ENCODE results near the gene SSNA1. TPM values are rescaled to one million over a fixed set of nuclear protein-coding genes. Genes with fewer than 3 reads are reported as not detected.
A peak's percentile ranks its signal among the peaks of the same experiment; 100 is the strongest.

SSNA1 gene
- total and polyA plus RNA-seq, 2 donors (not counting 1 experiment from before 2014, with no cell fraction given), result 53.6 to 129 TPM

DNA sequence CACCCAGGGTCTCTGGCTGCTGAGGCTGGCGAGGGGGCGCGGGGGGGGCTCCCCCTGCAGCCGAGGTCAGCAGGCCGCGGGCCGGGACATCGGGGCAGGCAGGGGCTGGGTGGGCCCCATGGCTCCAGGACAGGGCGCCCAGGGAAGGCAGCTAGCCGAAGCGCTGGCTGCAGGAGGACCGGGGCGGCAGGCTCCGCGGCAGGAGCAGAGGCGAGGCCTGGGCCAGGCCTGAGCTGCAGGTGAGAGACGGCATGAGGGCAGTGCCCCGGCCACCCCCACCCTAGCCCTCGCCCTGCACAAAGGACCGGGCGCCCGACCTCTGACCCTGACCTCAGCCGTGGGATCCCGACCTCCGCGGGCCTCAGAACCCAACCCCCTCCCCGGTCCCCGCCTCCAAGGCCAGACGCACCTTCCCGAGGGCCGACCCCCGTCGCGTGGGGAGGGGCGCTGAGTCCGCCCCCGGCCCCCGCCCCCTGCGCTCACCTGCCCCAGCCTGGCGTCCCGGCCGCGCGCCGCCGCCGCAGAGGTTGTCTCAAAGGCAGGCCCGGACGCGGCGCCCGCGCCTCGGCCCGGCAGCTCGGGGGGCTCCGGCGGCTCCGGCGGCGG, 33.1 kb downstream of the SSNA1 start:
- H3K9me3 Mint-ChIP-seq (ENCODE audit: insufficient read depth), result no peaks in the 10 kb centered on the region
- no peak for TF ChIP-seq EZH2 (IDR thresholded peaks at IDR 0.05; ENCODE audit: borderline replicate concordance, insufficient read depth, low read depth, low read length, poor library complexity, severe bottlenecking)
- H3K27ac ChIP-seq (ENCODE audit: low read length in 2 of 2), result no peak overlapping the region
- no peaks in the 10 kb centered on the region for H3K79me2 ChIP-seq (ENCODE audit: control insufficient read depth, insufficient read depth, low read length)
- intact Hi-C loops (cut with micrococcal nuclease), result loop anchor here (5.0 kb wide), 1 partner anchor 386 kb away; the partner anchor contains the start of gene ARRDC1
- peak overlapping the region; percentile 42 for H3K9ac ChIP-seq (ENCODE audit: low read length)
- H3K4me1 Mint-ChIP-seq, result peaks cover 12% of the 10 kb centered on the region
- H3K27me3 ChIP-seq (replicated peaks in 1 of 4; ENCODE audit: control extremely low read depth in 1 of 4, control insufficient read depth in 3 of 4, insufficient read depth in 4 of 4, low read length in 3 of 4), result peaks cover 0 to 2% (median 0%) of the 10 kb centered on the region in 4 experiments
- ATAC-seq (ENCODE audit: low read depth) (no peak), DNase-seq (peak; percentile 33)
- POLR2A ChIA-PET, result interaction anchor here (2.7 kb wide), 1 partner anchor 16 kb away, joined by 10 read pairs; the partner anchor contains the start of genes NDOR1 and TMEM203
- no peak overlapping the region for H3K27ac Mint-ChIP-seq
- no peaks in the 10 kb centered on the region for H3K27me3 Mint-ChIP-seq
- no peaks in the 10 kb centered on the region for H4K20me1 ChIP-seq (ENCODE audit: control insufficient read depth, insufficient read depth, low read length, poor library complexity, severe bottlenecking)
- peak overlapping the region; percentile 32 for H3K4me3 Mint-ChIP-seq
- peak overlapping the region; percentile 58 for H2AFZ ChIP-seq (ENCODE audit: insufficient read depth, low read depth, low read length, poor library complexity, severe bottlenecking)
- CTCF ChIA-PET, result interaction anchor here (2.1 to 7.0 kb wide), 2 partner anchors 17 to 103 kb away, joined by 9 to 76 read pairs; partner anchors contain the start of gene TUBB4B
- H3K9me3 ChIP-seq (ENCODE audit: control extremely low read depth in 1 of 3, control insufficient read depth in 2 of 3, insufficient read depth in 1 of 3, low read length in 2 of 3), result no peaks in the 10 kb centered on the region
- H3K4me2 ChIP-seq (replicated peaks; ENCODE audit: low read depth, low read length, poor library complexity, severe bottlenecking), result peak overlapping the region; percentile 95
- H3K4me3 ChIP-seq (ENCODE audit: control extremely low read depth in 1 of 5, extremely low read depth in 1 of 5, insufficient read depth in 1 of 5, low read depth in 2 of 5, low read length in 4 of 5), result peak overlapping the region in 3 of 5 experiments; percentile 11 to 21 (median 14)
- WGBS (ENCODE audit: insufficient coverage), result 11% methylated on average over 61 of the region's 61 CpGs
- peaks cover 9 to 25% of the 10 kb centered on the region in 2 donors for H3K4me1 ChIP-seq (ENCODE audit: control insufficient read depth in 2 of 2, insufficient read depth in 2 of 2, low read length in 2 of 2)
- no peaks in the 10 kb centered on the region for H3K36me3 ChIP-seq (replicated peaks in 1 of 2; ENCODE audit: control extremely low read depth in 1 of 2, control insufficient read depth in 1 of 2, extremely low read depth in 1 of 2, insufficient read depth in 2 of 2, low read length in 1 of 2)

DNA sequence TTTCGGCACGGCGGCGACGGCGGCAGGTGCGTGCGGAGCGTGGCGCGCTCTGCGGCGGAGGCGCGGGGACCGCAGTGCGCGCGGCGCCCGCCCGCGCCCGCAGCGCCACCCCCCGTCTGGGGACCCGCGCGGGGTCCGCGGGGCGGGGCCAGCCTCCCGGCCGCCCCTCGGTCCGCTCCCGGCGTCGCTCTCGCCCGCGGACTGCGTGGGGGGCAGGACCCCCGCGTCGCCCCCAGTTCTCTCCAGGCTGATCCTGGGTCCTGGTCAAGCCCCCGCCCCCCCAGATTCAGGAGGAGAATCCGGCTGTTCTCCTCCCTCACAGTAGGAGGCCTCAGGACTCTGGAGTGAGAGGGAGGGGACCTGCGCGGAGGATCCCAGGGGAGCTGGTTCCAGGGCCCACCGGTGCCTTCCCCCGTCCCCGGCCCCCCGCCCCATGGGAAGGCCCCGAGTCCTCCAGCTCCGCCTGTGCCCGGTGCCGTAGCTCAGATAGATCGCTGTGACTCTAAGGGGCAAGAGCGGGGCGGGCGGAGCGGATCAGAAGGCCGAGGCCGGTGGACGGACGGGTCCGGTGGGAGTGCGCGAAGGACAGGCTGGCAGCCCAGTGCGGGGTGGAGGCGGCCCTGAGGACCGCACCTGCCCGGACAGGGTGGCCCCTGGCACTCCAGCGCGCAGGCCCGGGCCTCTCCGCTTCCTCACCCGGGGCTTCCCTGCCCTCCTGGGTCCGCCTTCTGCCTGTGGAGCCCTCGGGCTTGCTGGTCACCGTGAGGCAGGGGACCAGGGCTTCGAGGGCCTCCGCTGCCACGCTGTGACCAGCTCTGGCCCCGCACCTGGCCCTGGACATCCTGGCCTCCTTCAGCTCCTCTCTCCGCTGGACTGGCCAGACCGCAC, 34.0 kb downstream of the SSNA1 start, which contains the start of gene RNF208:
RNF208 (minus strand) TSS at position 51 of the 888 bp plus-strand sequence. CDS start 1,028 bp downstream, outside the sequence.
- Mint-ChIP-seq H3K27me3 (peaks cover under 1% of the 10 kb centered on the region), H3K27ac (peak within 1 kb of the TSS; percentile 82), H3K4me3 (peak within 1 kb of the TSS; percentile 86), H3K9me3 (ENCODE audit: insufficient read depth) (no peaks in the 10 kb centered on the region), H3K4me1 (peaks cover 13% of the 10 kb centered on the region)
- H3K4me2 ChIP-seq (replicated peaks; ENCODE audit: low read depth, low read length, poor library complexity, severe bottlenecking), result peak within 1 kb of the TSS; percentile 95
- intact Hi-C loops (cut with micrococcal nuclease), result loop anchor here (1.0 to 5.0 kb wide), 7 partner anchors 14 to 385 kb away; partner anchors contain the start of genes ARRDC1, NDOR1, TMEM203 and TPRN
- TF ChIP-seq EZH2 (IDR thresholded peaks at IDR 0.05; ENCODE audit: borderline replicate concordance, insufficient read depth, low read depth, low read length, poor library complexity, severe bottlenecking), result no peak
- TF ChIP-seq, protein P1, sequence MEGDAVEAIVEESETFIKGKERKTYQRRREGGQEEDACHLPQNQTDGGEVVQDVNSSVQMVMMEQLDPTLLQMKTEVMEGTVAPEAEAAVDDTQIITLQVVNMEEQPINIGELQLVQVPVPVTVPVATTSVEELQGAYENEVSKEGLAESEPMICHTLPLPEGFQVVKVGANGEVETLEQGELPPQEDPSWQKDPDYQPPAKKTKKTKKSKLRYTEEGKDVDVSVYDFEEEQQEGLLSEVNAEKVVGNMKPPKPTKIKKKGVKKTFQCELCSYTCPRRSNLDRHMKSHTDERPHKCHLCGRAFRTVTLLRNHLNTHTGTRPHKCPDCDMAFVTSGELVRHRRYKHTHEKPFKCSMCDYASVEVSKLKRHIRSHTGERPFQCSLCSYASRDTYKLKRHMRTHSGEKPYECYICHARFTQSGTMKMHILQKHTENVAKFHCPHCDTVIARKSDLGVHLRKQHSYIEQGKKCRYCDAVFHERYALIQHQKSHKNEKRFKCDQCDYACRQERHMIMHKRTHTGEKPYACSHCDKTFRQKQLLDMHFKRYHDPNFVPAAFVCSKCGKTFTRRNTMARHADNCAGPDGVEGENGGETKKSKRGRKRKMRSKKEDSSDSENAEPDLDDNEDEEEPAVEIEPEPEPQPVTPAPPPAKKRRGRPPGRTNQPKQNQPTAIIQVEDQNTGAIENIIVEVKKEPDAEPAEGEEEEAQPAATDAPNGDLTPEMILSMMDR (IDR thresholded peaks at IDR 0.05), result no peak
- H3K27me3 ChIP-seq (replicated peaks in 1 of 4; ENCODE audit: control extremely low read depth in 1 of 4, control insufficient read depth in 3 of 4, insufficient read depth in 4 of 4, low read length in 3 of 4), result peaks cover 0 to 8% (median 0%) of the 10 kb centered on the region in 4 experiments
- ChIA-PET POLR2A (interaction anchor here (0.5 to 3.1 kb wide), 10 partner anchors 8 to 193 kb away, joined by 3 to 15 read pairs (median 8); partner anchors contain the start of genes ANAPC2, NDOR1, SSNA1 and TMEM203), CTCF (interaction anchor here (0.5 to 7.0 kb wide), 11 partner anchors 16 to 193 kb away, joined by 3 to 76 read pairs (median 4); partner anchors contain the start of genes ANAPC2, NDOR1, SSNA1 and TMEM203)
- no peak for ATAC-seq (ENCODE audit: low read depth)
- H3K4me3 ChIP-seq (ENCODE audit: control extremely low read depth in 1 of 5, extremely low read depth in 1 of 5, insufficient read depth in 1 of 5, low read depth in 2 of 5, low read length in 4 of 5), result peak within 1 kb of the TSS; percentile 5 to 73 (median 63)
- no peak for DNase-seq
- H2AFZ ChIP-seq (ENCODE audit: insufficient read depth, low read depth, low read length, poor library complexity, severe bottlenecking), result peak within 1 kb of the TSS; percentile 79
- H3K79me2 ChIP-seq (ENCODE audit: control insufficient read depth, insufficient read depth, low read length), result no peaks in the 10 kb centered on the region
- peaks cover 12 to 29% of the 10 kb centered on the region in 2 donors for H3K4me1 ChIP-seq (ENCODE audit: control insufficient read depth in 2 of 2, insufficient read depth in 2 of 2, low read length in 2 of 2)
- H3K36me3 ChIP-seq (replicated peaks in 1 of 2; ENCODE audit: control extremely low read depth in 1 of 2, control insufficient read depth in 1 of 2, extremely low read depth in 1 of 2, insufficient read depth in 2 of 2, low read length in 1 of 2), result no peaks in the 10 kb centered on the region
- H3K9me3 ChIP-seq (ENCODE audit: control extremely low read depth in 1 of 3, control insufficient read depth in 2 of 3, insufficient read depth in 1 of 3, low read length in 2 of 3), result no peaks in the 10 kb centered on the region
- no peaks in the 10 kb centered on the region for H4K20me1 ChIP-seq (ENCODE audit: control insufficient read depth, insufficient read depth, low read length, poor library complexity, severe bottlenecking)
- peak within 1 kb of the TSS; percentile 73 for H3K9ac ChIP-seq (ENCODE audit: low read length)
- 3% methylated on average over 76 of the region's 88 CpGs for WGBS (ENCODE audit: insufficient coverage)
- H3K27ac ChIP-seq (ENCODE audit: low read length in 2 of 2), result peak within 1 kb of the TSS; percentile 38 to 71
